Neutrophil (primary cell): ENCODE measurements around the gene OR14C36.
"Not testable (repeated sequence)": the region's sequence is repeated elsewhere in the genome, so short reads cannot be mapped to it uniquely, and the experiment has no call there.

ENCODE experiments used
- H3K27ac ChIP-seq: fragments of 200-600 bp; sonication (generic); 2 replicates; pipeline ENCODE4 v1.5.1; 2016; ENCODE audit warnings: mild to moderate bottlenecking, moderate library complexity
- H3K27me3 ChIP-seq: fragments of 200-600 bp; sonication (generic); 2 replicates; pipeline ENCODE4 v1.6.0; 2016; ENCODE audit warnings: mild to moderate bottlenecking
- H3K36me3 ChIP-seq: fragments of 200-600 bp; sonication (generic); 2 replicates; pipeline ENCODE4 v1.5.1; 2017
- H3K4me1 ChIP-seq, 2 experiments: fragments of 200-600 bp in 1 of 2; sonication (generic) in 1 of 2; 1 replicate in 1 of 2; 2 replicates in 1 of 2; pipeline versions ENCODE4 v1.5.1 to v1.6.1; 2013 to 2016; ENCODE audit warnings: low read depth in 1 of 2, low read length in 1 of 2, mild to moderate bottlenecking in 1 of 2, moderate library complexity in 1 of 2; ENCODE audit not compliant: control insufficient read depth in 1 of 2, insufficient read depth in 1 of 2
- H3K4me3 ChIP-seq, 2 experiments: fragments of 200-600 bp in 1 of 2; sonication (generic) in 1 of 2; 1 replicate in 1 of 2; 2 replicates in 1 of 2; pipeline ENCODE4 v1.5.1; 2013 to 2016; ENCODE audit warnings: low read depth in 1 of 2, low read length in 1 of 2, mild to moderate bottlenecking in 1 of 2, moderate library complexity in 1 of 2
- H3K9me3 ChIP-seq: fragments of 200-600 bp; sonication (generic); 2 replicates; pipeline ENCODE4 v1.5.1; 2016
- CTCF ChIP-seq: fragments of 200-600 bp; sonication (generic); IDR thresholded peaks from 2 replicates; pipeline ENCODE4 v1.5.1; 2016; ENCODE audit warnings: antibody characterized with exemption

The OR14C36 gene

GRCh38 chr1:248348475-248348874 lies at the start of gene OR14C36:
Gene OR14C36, plus strand, starts transcription at chr1:248348775. Its CDS starts 0 bp downstream, at chr1:248348775.
- TF ChIP-seq CTCF, result no peak
- H3K4me1 ChIP-seq, result no peaks in the 10 kb centered on the region
- no peak within 1 kb of the TSS for H3K27ac ChIP-seq
- H3K36me3 ChIP-seq, result no peaks in the 10 kb centered on the region
- no peaks in the 10 kb centered on the region for H3K9me3 ChIP-seq
- no peak within 1 kb of the TSS for H3K4me3 ChIP-seq
- no peaks in the 10 kb centered on the region for H3K27me3 ChIP-seq

GRCh38 chr1:248303324-248303723 lies 45.3 kb upstream of the OR14C36 start, which contains the start of gene OR2T12:
Gene OR2T12, minus strand, starts transcription at chr1:248303424. Its CDS starts 7,846 bp downstream, at chr1:248295578.
- Histone ChIP-seq H3K9me3 (no peaks in the 10 kb centered on the region), H3K4me3 (no peak within 1 kb of the TSS), H3K4me1 (no peaks in the 10 kb centered on the region), H3K27ac (no peak within 1 kb of the TSS), H3K27me3 (no peaks in the 10 kb centered on the region), H3K36me3 (no peaks in the 10 kb centered on the region)
- TF ChIP-seq CTCF, result no peak

- H3K27me3 ChIP-seq, H3K9me3 ChIP-seq, H3K4me3 ChIP-seq, H3K27ac ChIP-seq, H3K36me3 ChIP-seq, H3K4me1 ChIP-seq: not testable (repeated sequence)
These were observed 42.9 kb upstream of the OR14C36 start for GRCh38 chr1:248305672-248306071.

- H3K9me3 ChIP-seq, result no peaks in the 10 kb centered on the region
- H3K4me1 ChIP-seq, result no peaks in the 10 kb centered on the region
- H3K27ac ChIP-seq, result no peak overlapping the region
- no peaks in the 10 kb centered on the region for H3K36me3 ChIP-seq
- H3K4me3 ChIP-seq, result no peak overlapping the region
- TF ChIP-seq CTCF, result no peak
- H3K27me3 ChIP-seq, result no peaks in the 10 kb centered on the region
These were observed 42.5 kb upstream of the OR14C36 start for GRCh38 chr1:248306103-248306502.

GRCh38 chr1:248306740-248307139 lies 41.8 kb upstream of the OR14C36 start:
- H3K9me3 ChIP-seq, H3K27ac ChIP-seq, H3K27me3 ChIP-seq, H3K4me1 ChIP-seq, H3K36me3 ChIP-seq, H3K4me3 ChIP-seq: not testable (repeated sequence)

- TF ChIP-seq CTCF, result no peak
- H3K4me3 ChIP-seq, result no peak overlapping the region
- H3K36me3 ChIP-seq, result no peaks in the 10 kb centered on the region
- H3K27me3 ChIP-seq, result no peaks in the 10 kb centered on the region
- no peaks in the 10 kb centered on the region for H3K4me1 ChIP-seq
- peaks cover 3% of the 10 kb centered on the region for H3K9me3 ChIP-seq
- no peak overlapping the region for H3K27ac ChIP-seq
These were observed 31.8 kb upstream of the OR14C36 start for GRCh38 chr1:248316796-248317195.

GRCh38 chr1:248324468-248324867 lies 24.1 kb upstream of the OR14C36 start, which contains the start of gene OR2M7:
Gene OR2M7, minus strand, starts transcription at chr1:248324568. Its CDS starts 0 bp downstream, at chr1:248324568.
- Histone ChIP-seq H3K27ac (no peak within 1 kb of the TSS), H3K36me3 (no peaks in the 10 kb centered on the region), H3K4me1 (no peaks in the 10 kb centered on the region), H3K9me3 (no peaks in the 10 kb centered on the region), H3K4me3 (no peak within 1 kb of the TSS), H3K27me3 (no peaks in the 10 kb centered on the region)
- no peak for TF ChIP-seq CTCF
